ENCODE results near the gene TLE6.
"Not testable (repeated sequence)": the region's sequence is repeated elsewhere in the genome, so short reads cannot be mapped to it uniquely, and the experiment has no call there.

TLE6 gene

GRCh38 chr19:3005345-3005744 is 28.0 kb downstream of the TLE6 start:
- ATAC-seq = no peak

- ATAC-seq = no peak
These were observed 28.9 kb downstream of the TLE6 start for GRCh38 chr19:3006075-3006767.

DNA sequence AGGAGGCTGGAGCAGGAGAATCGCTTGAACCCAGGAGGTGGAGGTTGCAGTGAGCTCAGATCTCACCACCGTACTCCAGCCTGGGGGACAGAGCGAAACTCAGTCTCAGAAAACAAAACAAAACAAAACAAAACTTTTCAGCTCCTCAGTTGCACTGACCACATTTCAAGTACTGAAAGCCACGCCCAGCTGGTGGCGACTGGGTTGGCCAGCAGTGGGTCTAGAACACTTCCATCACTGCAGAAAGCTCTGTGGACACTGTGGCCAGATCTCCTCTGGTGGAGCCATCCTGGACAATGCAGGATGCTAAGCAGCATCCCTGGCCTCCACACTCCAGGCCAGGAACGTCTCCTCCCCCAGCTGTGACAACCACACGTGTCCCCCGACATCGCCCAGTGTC is 30.6 kb downstream of the TLE6 start:
- ATAC-seq = no peak

DNA sequence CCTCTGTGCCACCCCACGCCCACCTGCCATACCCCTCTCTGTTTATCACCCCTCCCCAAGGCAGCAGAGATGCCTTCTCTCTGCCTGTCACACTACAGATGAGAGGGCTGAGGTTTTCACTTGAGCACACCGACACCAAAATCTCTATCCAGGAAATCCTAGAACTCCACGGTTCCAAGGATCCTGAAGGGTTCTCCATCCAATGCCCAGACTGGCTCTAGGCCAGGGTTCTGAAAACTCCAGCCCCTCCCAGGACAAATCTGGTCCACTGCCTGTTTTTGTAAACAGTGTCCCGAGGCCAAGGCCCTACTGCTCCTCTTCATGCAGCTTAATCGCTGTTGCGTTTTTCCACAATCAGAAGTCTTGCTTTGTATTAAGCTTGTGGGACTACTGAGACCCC is 31.6 kb downstream of the TLE6 start:
- ATAC-seq = no peak

DNA sequence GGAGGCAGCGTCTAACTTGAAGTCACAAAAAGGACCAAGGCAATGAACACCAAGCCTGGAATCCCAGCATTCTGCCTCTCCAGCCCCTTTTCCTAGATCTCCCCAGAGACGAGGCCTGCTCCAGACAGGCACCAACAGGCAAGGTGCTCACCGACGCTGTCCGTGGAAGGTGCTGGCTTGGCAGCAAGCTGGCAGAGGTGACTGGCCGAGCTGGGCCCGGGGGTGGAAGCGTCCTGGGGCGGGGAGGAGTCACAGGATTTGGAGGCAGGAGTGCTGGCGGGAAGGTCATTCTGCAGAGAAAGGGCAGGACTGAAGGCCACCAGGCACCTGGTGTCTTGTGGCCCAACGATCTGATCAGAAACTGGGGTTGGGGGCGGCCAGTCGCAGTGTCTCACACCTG is 33.5 kb downstream of the TLE6 start:
- no peak for ATAC-seq

GRCh38 chr19:3012059-3012458 is 34.7 kb downstream of the TLE6 start:
- ATAC-seq = not testable (repeated sequence)

- no peak for ATAC-seq
These were observed 35.4 kb downstream of the TLE6 start for GRCh38 chr19:3012621-3013262.

DNA sequence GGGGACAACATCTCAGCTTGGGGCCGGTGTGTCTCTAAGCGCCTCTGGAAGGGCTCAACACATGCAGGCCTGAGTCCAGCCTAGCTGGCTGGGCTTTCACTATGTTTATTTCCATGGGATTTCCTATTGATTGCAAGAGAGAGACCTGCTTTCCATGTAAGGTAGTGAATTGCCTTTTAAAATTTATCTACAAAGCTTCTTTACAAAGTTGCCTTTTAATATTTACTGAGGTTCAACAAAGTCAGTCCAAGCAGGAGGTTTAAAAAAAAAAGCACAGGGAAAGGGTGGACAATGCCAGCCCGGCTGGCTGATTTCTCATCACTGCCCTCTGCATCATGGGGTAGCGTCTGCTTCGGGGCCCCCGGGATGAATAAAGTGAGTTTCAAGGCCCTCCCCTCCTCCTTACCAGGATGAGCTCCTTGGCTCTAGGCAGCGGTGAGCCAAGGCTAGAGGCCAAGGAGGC is 35.9 kb downstream of the TLE6 start:
- ATAC-seq = no peak

DNA sequence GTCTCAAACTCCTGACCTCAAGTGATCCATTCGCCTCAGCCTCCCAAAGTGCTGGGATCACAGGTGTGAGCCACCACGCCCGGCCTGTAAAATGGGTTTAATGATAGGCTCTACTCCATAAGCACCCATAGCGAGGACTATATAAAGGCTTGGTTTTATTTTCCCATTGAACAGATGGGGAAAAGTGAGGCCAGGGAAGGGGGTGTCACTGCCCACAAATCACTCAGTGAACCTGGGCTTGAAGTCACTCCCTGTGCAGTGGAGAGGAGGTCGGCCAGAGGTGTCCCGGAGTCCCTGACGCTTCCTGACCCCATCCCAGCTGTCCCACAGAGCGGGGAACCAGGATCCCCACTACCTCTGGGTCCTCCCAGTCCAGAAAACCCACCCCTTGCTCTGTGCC is 36.8 kb downstream of the TLE6 start:
- no peak for ATAC-seq

DNA sequence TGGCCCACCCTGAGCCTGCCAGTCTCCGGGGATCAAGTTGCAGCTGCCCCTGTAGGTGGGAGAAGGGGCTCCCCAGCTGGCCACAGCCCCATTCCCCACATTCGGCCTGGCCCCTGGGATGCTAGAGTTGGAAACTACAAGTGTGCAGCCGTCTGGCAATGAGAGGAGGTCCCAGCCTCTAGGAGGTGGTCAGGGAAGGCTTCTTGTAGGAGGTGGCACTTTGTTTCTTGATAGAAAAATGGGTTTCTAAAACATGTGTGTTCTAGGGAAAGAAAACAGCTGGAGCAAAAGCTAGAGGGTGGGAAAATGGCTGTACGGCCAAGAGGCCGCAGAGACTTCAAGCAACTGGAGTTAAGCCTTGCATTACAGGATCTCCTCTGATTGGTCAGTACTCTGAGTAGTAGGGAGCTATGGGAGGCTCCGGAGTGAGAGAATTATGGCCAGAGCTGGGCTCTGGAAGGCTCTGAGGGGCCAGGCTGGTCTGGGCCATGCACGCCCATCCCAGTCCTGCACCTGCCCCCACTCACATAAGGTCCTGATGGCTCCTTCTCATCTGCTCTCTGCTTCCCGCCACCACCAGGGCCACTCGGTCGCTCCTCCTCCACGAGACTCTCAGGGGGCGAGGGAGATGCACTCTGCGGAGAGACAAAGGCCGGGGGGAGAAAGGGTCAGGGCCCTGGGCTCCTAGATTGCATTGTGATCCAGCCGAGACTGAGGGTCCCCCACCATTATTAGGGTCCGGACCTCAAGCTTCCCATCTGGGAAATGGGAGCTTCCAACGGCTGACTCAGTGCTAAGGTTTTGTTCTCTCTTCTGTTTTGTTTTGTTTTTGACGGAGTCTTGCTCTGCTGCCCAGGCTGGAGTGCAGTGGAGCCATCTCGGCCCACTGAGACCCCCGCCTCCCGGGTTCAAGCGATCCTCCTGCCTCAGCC is 38.0 kb downstream of the TLE6 start:
- ATAC-seq = no peak

GRCh38 chr19:3017923-3018322 is 40.6 kb downstream of the TLE6 start:
- no peak for ATAC-seq

DNA sequence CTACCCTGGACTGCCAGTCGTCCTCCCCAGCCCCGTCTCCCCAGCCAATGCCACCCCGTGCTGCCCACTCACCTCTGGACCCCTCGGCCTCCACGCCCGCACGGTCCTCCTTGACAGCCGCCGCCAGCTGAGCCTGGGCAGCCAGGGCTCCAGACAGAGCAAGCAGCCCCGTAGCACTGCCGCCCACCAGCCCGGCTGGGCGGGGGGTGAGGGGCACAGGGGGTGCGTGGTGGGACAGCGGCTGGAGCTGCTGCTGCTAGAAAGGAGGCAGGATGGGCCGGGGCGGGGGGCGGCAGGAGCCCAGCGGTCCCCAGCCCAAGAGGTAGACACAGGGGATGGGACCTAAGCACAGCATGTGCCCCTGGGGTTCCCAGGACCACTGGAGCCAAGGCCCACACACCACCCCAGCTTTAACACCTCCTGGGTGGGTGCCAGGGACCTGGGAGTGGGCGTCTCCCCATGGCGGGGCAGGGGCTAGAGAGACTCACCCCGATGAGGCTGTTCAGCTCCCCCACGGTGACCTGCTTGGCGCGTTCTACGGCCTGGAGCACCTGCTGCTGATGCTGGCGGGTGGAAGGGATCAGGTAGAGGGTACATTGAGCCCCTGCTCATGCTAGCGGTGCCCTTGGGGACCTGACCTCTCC is 42.0 kb downstream of the TLE6 start:
- ATAC-seq = no peak

DNA sequence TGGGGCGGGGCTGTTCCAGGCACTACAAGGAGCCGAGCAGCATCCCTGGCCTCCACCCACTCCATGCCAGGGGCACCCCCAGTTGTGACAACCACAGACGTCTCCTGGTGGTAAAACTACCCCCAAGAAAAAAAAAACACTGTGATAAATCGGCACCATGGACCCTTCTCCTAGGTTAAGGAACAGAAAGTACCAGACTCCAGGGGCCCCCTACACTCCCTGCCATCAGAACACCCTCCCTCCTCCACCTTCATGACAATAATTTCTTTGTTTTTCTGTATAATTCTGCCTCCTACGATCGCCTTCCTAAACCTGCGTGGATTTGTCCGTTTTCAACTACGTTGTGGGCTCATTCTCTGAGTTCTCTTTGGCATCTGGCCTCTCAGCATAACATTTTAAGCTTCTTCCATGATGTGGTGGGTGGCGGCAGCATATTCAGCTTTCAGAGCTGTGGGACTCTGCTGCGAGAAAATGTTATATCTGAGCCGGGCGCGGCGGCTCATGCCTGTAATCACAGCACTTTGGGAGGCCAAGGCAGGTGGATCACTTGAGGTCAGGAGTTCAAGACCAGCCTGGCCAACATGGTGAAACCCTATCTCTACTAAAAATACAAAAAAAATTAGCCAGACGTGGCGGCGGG is 43.1 kb downstream of the TLE6 start:
- ATAC-seq = no peak

DNA sequence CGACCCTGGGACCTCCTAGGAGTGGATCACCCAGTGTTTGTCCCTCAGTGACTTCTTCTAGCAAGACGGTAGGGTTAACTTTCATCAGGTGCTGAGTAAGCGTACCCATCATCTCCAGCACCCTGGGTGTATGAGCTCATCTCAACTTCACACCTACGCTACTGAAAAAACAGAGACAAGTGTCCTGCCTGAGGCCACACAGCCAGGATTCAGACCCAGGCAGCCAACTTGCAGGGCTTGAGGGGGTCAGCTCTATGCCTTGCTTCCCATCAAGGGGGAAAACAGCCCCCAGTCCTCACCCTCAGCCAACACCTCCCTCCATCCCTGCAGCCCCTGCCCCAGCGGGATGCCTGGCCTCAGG is 47.1 kb downstream of the TLE6 start:
- ATAC-seq = peak; percentile 77 to 82

DNA sequence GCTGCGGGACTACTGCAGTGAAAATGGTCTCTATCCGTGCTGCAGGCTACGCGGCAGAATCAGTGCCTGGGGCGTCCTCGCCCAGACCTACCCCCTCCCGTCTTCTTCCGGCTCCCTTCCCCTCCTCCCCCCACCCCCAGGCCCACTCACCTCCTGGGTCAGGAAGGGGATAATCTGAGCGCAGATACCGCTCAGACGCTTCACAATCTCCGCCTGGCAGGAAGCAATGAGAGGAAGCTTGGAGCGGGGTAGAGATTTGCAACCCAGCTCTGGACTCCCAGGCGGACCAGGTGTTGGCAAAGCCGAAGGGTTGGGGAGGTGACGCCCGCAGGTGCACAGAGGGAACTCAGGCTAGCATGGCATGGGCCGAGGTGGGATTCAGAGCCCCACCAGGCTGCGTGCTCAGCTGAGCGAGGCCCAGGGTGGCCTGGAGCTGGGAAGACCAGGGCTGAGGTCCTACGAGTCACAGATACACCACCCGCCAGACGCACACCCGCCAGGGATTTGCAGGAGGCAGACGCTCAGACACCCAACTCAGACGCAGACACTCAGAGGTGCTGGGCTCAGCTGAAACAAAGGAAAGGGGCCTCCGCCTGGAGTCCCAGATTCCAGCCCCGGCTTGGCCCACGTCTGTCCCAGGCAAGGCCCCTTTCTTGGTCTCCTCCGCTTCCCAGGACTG is 47.6 kb downstream of the TLE6 start:
- ATAC-seq = no peak

DNA sequence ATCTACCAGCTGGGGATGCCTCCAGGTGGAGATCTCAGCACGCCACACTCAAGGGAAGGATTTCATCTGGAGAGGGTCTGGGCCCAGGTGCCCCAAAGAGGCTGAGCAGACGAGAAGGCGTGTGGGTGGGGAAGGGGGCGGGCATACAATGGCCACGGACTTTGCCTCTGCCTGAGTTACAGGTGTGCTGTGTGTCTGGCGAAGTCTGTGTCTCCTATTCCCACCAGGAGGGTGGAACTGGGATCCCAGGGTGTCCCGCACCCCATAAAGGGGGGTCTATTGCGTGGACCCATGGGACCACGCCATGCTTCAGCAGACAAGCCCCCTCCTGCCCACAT is 48.2 kb downstream of the TLE6 start:
- no peak for ATAC-seq

DNA sequence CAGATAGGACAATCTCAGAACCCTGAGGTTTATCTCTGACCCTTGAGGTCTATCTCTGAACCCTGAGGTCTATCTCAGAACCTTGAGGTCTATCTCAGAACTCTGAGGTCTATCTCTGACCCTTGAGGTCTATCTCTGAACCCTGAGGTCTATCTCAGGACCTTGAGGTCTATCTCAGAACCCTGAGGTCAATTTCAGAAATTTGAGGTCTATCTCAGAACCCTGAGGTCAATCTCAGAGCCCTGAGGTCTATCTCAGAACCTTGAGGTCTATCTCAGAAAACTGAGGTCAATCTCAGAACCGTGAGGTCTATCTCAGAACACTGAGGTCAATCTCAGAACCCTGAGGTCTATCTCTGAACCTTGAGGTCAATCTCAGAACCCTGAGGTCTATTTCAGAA is 49.4 kb downstream of the TLE6 start:
- no peak for ATAC-seq

- ATAC-seq = no peak
These were observed 49.9 kb downstream of the TLE6 start for GRCh38 chr19:3027292-3027691.

GRCh38 chr19:3027981-3028304 is 50.6 kb downstream of the TLE6 start:
- ATAC-seq = no peak

- ATAC-seq = no peak
These were observed 51.1 kb downstream of the TLE6 start for GRCh38 chr19:3028305-3029064.
